Activated effector memory CD4-positive, alpha-beta T cell treated with Interleukin-2 at 50 U/mL for 16 hours (primary cell): ENCODE results near the gene YPEL2.
"Not testable (repeated sequence)": the region's sequence is repeated elsewhere in the genome, so short reads cannot be mapped to it uniquely, and the experiment has no call there.

Source experiments
- DNase-seq: peaks from one replicate; pipeline ENCODE4 v3.0.0-alpha.2; 2020

YPEL2 gene, protein sequence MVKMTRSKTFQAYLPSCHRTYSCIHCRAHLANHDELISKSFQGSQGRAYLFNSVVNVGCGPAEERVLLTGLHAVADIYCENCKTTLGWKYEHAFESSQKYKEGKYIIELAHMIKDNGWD

DNA sequence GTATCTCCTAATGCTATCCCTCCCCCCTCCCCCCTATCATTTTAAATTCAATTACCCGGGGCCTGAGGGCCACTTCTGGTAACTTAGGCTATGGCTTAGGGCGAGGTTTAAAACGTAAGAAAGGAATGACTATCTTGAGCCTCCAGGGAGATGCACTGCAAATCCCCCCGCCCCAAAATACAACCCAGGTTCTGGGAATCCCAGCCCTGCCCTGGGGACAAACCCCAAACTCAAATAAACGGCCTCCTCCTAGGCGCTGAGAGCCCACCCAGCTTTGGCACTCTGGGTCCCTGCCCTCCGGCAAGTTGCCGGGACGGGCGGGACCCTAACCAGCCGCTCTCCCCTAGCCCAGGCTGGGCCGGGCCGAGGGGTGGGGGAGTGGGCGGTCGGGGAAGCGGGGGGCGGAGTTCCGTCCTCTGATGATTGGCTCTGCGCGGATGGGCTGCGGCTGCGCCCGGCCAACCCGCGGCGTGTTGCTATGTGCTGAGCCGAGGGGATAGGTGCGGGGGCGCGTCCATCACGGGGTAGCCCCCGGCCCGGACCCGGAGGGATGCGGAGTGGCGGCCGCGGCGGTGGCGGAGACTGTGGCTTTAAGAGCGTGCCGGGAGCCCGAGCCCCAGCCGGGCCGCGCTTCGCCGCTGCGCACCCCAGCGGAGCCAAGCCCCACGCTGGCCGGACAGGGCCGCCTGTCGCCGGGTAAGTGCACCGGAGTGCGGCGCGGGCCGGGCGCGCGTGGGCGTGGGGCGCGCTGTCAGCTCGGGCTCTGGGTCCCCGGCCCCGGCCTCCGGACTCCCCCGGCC, at the start of gene YPEL2:
Gene YPEL2 (plus strand): TSS at position 527 of the 800 bp plus-strand sequence. CDS start 21,755 bp downstream, outside the sequence.
- peak; percentile 83 for DNase-seq

DNA sequence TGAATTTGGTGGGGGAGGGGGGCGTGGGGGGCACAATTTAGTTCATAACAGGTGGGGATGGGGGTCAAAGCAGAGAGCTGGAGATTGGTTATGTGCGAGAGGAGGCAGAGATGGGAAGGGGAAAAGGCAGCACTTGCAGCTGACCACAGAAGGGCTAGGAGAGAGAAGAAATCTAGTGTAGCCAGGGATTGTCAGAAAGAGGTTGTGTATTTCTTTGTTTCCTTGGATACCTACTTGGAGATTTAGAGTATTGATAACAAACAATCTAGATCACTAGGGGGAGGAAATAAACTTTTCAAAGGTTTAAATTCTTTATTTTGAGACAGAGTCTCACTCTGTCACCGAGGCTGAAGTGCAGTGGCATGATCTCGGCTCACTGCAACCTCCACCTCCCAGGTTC, 47.1 kb upstream of the YPEL2 start:
- no peak for DNase-seq

DNA sequence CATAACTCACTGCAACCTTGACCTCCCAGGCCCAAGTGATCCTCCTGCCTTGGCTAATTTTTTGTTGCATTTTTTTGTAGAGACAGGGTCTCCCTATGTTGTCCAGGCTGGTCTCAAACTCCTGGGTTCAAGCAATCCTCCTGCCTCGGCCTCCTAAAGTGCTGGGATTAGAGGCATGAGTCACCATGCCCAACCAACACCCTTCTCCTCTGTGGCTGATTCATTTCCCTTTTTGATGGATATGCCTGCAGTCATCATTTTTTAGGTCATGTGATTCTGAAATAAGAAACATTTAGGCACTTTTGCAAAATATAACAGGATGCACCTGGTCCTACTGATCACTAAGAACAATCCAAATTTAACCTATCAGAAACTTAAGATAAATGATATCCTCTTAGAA, 44.0 kb upstream of the YPEL2 start:
- no peak for DNase-seq

DNA sequence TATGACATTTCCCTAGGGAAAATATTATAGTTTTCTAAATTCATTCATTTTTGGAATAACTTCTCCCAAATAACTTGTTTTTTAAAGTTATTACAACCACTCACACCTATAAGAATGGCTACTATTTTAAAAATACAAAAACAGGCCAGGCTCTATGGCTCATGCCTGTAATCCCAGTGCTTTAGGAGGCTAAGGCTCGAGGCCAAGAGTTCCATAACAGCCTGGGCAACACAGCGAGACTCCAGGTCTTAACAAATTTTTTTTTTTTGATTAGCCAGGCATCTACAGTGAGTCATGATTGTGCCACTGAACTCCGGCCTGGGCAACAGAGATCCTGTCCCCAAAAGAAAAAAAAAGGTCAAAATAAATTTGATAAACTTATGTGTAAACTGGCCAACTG, 43.6 kb upstream of the YPEL2 start:
- DNase-seq: no peak

DNA sequence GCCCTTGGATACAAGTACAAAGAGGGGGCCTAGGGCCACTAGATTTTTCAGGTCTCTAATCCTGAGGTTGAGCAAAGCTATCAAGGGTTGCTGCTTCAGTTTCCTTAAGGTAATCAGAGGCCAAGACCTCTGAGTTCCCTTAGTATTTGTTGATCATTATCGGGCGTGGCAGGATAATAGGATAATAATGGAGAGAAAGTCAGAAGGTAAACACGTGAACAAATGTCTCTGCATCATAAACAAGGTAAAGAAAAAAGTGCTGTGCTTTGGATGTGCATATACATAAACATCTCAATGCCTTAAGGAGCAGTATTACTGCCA, 41.5 kb upstream of the YPEL2 start:
- no peak for DNase-seq

DNA sequence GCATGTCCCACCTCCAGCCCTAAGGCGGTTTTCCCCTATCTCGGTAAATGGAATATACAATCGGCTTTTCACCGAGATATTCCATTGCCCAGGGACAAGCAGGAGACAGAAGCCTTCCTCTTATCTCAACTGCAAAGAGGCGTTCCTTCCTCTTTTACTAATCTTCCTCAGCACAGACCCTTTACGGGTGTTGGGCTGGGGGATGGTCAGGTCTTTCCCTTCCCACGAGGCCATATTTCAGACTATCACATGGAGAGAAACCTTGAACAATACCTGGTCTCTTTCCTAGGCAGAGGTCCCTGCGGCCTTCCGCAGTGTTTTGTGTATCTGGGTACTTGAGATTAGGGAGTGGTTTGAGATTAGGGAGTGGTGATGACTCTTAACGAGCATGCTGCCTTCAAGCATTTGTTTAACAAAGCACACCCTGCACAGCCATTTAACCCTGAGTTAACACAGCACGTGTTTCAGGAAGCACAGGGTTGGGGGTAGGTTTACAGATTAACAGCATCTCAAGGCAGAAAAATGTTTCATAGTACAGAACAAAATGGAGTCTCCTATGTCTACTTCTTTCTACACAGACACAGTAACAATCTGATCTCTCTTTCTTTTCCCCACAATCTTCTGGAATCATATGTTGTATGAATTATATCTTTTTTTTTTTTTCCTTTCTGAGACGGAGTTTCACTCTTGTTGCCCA, 41.0 kb upstream of the YPEL2 start:
- not testable (repeated sequence) for DNase-seq

DNA sequence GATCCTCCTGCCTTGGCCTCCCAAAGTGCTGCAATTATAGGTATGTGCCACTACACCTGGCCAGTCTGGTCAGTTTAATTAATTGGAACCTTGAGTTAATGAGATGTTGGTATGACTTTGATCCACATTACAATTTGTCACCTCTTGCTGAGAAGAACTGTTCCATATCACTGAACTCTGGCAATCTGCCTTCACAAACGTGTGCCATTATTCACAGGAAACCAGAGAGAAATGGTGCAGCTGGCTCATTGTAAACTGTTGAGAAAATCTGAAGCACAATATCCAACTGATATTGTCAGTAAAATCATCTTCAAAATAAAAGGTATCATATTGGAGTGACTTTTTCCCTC, 39.3 kb upstream of the YPEL2 start:
- DNase-seq: no peak

DNA sequence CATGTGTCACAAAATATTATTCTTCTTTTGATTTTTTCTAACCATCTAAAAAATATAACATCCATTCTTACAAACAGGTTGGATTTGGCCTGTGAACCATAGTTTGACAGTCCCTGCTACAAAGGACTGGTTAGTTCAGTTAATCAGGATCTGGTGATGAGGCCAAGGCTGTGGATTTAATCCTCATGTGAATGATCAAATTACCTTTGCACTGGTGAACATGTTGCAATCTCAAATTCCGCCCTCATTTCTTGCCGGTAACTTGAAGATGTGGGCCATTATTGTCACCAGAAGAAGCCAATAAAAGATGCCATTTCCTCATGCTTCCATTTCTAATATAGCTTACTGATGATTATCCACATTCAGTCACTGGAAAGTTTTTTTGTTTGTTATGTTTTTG, 35.3 kb upstream of the YPEL2 start:
- no peak for DNase-seq

DNA sequence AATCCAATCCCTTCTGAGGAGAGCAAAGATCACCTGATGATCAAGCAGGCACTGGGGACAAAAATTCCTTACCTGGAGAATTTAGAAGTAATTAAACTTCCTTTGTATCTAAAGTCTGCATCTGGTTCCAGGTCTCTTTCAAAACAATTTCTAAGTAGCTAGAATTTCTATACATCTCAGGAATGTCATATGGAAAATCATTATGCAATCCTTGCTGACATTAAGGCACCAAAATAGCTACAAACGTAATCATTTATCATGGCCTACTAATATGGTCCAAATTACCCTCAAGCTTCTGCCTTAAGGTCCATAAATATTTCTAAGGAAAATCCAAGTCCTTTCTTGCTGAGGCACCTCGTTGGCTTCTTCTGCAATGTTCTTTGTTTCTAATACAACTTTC, 32.9 kb upstream of the YPEL2 start:
- DNase-seq: no peak

DNA sequence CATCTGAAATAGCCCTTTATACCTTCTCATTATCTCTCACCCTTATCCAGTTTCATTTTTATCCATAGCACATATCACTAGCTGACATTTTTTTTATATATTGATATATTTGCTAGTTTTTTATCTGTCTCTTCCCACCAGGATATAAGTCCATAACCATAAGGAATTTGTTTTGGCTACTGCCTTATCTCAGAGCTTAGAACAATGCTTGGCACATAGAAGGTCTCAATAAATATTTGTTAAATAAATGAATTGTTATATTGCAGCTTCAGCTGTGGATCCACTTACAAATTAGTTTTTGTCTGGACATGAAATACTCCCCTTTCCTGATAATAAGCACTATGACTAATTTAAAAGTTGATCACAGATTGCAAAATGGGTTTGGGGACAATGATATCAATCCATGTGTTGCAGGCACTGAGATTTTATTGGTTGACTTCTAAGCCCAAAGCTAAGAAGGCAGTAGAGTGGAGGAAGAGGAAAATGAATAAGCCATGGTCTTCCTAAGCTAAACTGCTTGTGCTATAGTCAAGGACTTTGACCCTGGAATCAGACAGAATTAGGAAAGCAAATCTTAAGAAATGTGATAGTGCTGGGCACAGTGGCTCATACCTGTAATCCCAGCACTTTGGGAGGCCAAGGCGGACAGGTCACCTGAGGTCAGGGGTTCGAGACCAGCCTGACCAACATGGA, 31.9 kb upstream of the YPEL2 start:
- no peak for DNase-seq

DNA sequence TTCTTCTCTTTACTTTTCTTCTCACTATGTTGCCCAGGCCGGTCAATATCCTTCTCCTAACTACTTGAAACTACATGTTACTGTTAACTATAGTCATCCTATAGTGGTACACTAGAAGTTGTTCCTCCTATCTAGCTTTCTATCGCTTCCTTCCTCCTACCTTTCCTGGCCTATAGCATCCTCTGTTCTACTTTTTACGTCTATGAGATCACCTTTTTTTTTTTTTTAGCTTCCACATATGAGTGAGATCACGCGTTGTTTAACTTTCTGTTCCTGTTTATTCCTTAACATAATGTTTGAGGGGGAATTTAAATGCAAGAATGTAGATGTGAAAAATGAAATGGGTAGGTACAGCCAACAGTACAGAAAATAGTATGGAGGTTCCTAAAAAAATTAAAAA, 30.5 kb upstream of the YPEL2 start:
- DNase-seq: no peak

DNA sequence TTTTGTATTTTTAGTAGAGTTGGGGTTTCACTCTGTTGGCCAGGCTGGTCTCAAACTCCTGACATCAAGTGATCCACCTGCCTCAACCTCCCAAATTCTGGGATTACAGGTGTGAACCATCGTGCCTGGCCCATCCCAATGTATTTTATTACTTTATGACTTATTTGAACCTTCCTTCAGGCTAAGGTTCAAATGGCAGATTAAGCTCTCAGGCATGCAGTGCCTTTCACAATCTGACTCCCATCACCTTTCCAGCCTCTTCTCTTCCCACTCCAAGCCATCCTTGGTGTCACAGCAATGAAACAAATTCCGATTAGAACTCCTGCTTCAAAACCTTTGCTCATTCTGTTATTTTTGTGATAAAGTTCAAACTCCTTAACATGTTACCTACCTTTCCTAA, 26.6 kb upstream of the YPEL2 start:
- DNase-seq: no peak

DNA sequence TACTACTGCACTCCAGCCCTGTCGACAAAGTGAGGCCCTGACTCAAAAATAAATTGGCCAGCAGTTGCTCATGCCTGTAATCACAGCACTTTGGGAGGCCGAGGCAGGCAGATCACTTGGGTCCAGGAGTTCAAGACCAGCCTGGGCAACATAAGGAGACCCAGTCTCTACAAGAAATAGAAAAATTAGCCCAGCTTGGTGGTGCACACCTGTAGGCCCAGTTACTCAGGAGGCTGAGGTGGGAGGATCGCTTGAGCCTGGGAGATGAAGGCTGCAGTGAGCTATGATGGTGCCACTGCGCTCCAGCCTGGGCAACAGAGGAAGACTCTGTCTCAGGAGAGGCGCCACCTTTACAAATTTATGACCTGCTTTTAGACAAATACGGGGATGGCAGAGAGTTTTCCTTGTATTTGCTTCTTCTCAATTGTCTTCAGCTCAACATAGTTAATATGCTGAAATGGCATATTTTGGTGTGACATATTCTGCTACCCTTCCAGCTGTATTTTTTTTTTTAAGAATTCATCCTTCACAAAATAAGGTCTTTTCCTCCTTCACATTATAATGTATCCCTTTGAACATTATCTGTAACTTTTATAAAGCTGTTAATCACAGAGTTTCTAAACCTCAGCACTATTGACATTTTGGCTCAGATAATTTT, 21.1 kb upstream of the YPEL2 start:
- DNase-seq: no peak

DNA sequence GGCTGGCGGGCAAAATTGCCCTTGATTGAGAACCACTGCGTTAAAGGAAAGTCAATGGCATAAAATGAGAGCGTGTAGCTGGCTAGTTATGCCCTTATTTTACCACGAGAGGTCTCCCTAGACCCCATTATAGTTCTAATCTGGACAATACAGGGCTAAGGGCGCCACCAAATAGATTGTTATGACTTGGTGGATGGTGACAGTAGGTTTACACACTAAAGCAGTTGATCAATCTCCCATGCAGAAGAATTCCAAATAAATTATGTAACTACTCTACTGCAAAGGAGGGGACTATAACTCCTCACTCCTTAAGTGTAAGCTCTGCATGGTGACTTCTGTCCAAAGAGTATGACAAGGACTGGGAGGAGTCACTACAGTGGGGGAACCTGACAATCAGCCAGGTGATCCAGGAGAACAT, 20.4 kb upstream of the YPEL2 start:
- no peak for DNase-seq

DNA sequence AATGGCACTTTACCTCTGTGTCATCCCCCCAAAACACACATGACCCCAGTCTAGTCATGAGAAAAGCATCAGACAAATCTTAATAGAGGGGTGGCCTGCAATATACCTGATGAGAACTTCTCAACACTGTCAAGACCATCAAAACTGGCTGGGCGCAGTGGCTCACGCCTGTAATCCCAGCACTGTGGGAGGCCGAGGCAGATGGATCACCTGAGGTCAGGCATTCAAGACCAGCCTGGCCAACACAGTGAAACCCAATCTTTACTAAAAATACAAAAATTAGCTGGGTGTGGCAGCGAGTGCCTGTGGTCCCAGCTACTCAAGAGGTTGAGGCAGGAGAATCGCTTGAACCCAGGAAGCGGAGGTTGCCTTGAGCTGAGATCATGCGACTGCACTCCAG, 19.9 kb upstream of the YPEL2 start:
- DNase-seq: not testable (repeated sequence)

DNA sequence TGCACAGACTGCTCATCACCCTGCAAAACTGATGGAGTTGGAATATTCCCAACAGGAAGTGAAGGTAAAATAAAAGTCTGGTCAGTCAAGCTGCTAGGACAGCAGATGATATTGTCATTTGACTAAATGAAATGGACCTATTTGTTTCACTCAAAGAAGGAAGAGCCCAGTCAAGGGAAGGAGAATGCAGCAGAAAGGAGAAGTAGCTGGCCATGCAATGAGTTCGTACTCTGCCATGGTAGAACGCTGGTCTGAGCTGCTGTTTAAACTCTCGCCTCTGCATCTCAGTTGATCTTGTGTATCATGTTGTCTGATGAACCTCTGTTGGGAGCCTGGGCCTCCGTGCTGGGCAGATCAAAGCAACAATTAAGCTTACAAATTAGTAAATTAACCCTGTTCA, 15.6 kb upstream of the YPEL2 start:
- no peak for DNase-seq

DNA sequence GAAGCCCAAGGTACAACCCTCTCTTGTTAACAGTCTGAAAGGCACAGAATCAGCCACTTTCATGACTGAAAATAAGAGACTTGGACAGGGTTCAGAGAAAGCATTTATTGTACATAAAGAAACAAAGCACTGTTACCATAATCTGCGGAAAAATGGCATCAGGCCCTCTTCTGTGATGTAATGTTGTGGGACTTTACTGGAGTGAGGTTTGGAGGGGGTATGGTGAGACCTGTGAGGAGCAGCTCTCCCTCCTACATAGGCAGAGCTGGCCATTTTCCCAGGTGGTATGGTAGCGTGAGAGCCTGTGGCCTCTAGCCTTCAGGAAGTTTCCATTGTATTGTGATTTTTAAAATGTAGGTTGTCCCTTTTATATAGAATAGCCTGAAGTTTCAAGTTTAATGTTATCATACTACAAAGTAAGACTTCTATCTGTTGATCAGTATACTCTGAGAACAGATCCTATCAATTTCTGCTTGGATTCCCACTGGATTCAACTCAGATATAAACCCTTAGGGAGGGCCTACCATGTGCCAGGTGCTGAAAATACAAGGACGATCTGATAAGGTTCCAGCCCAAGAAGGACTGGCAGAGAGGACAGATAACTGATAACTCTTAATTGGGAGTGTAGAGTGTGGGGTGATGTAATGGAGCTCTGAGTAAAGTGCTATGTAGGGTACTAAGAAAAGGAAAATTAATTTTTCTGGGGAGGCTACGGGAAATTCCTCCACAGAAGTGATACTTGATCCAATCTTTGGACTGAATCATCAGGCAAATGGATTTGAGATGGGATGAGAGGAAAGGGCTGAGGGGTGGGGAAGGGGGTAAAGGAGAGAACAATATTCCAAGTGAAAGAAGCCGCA, 4.1 kb upstream of the YPEL2 start:
- no peak for DNase-seq

DNA sequence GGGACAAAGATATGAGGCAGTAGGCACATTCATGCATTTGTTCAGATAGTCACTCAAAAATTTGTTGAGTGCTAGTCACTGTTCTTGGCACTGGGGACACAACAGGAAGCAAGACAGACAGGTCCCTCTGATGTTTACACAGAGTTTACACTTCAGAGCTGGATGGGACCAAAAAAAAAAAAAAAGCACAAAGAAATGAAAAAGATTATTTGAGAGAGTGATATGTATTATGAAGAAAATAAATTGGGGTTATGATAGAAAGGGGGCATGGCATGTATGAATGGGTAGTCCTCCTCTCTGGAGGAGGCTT, 3.5 kb upstream of the YPEL2 start:
- no peak for DNase-seq

DNA sequence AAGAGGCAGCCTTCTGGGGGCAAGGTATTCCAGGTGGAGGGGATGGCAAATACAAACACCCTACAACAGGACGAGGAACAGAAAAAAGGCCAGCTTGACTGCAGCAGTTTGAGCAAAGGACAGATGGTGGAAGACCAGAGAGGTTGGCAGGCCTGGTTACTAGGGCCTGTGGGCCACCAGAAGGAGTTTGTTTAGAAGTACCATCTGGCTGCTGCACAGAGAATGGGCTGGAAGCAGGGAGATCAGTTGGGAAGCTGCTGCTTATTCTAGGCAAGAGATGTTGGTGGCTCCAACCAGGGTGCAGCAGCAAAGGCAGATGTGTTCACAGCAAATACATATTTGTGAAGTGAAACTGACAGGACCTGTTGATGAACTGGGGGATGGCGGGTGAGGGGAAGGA, 2.9 kb upstream of the YPEL2 start:
- no peak for DNase-seq

DNA sequence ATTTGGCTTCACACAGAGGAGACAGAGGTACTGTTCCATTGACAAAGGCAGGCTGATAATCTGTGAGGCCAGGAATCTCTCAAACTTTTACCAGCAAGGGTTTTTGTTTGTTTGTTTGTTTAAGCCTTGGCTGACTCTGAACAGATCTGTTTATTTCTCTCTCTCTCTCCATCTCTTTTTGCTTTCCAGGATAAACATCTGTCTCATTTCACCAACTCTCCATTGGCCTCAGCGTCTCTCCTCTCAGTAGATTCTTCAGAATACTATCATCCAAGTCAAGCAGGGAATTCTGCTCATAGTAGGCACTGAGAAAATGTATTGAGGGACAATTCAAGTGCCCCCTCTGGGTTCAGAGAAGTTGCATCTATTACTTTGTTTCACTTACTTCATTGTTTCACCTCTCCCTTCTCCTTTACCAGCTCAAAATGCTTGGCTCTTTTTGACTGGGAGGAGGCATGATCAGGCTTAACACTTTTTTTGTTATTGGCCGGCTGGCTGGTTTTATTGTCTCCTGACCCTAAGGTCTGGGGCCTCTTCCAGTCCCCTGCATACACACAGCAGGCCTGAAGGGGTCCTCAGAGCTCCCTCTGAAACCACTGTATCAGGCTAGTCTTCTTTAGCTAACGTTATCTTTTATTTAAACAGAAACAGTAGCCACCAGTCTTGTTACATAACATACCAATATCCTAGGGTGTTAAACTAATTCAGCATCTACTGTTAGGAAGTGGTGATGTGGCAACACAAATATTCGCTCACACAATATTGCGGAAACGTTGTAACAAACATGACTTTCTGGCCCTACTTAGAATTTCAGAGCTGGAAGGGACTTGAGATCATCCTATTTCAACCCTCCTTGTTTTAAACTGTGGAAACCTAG, 2.0 kb upstream of the YPEL2 start:
- DNase-seq: peak; percentile 36
